GM21786 (cell line): ENCODE data around the gene HOXA10.

Experiments
- ATAC-seq: cut with Tn5 transposase; IDR thresholded peaks from one replicate; pipeline ENCODE4 v1.9.1; 2021; ENCODE audit not compliant: unreplicated experiment

HOXA10 gene

GRCh38 chr7:27173956-27174873 lies at the start of gene HOXA10:
Gene HOXA10, minus strand, starts transcription at chr7:27174320. Its CDS starts 14 bp downstream, at chr7:27174306.
- ATAC-seq: no peak

GRCh38 chr7:27221201-27221797 lies 47.2 kb upstream of the HOXA10 start:
- no peak for ATAC-seq

DNA sequence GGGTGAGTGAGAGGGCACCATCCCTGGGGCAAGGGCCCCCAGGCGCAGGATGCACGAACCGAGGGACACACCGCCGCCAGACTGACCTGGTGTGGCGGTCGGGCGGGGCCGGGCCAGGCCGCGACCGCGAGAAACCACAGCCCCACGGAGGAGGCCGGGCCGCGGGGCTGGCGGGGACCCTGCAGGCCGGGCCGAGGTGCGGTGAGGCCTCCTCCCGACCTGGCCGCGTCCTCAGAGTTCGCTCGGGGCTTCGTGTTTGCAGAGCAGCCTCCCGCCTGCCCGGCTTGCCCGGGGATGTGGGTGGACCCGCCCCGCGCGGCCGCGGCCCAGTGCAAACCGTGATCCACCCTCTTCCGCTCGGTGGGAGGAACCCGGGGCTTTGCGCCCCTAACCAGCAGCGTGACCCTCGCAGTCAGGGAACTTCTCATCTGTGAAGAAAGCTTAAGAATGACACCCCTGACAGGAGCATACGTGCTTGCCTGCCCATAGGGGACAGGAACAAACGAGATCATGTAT lies 46.4 kb upstream of the HOXA10 start:
- ATAC-seq: no peak

DNA sequence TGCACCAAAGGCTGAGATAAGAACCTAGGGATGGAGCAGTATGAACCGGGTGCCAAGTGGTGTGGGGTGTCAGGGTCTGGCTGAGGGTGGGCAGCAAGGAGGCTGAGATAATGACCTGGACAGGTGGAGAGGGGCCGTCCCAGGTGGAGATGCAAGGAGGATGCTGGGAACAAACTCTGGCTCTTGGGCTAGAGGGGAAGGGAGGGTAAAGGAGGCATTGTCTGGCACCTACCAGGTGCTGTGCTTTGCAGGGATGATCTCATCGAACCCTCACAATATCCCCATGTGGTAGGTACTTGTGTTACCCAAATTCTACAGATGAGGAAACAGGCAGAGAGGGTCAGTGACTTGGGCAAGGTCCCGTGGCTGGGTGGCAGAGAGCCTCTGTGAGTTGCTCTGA lies 45.7 kb upstream of the HOXA10 start:
- no peak for ATAC-seq

GRCh38 chr7:27217951-27218350 lies 43.8 kb upstream of the HOXA10 start:
- no peak for ATAC-seq

GRCh38 chr7:27215356-27215755 lies 41.2 kb upstream of the HOXA10 start:
- no peak for ATAC-seq

DNA sequence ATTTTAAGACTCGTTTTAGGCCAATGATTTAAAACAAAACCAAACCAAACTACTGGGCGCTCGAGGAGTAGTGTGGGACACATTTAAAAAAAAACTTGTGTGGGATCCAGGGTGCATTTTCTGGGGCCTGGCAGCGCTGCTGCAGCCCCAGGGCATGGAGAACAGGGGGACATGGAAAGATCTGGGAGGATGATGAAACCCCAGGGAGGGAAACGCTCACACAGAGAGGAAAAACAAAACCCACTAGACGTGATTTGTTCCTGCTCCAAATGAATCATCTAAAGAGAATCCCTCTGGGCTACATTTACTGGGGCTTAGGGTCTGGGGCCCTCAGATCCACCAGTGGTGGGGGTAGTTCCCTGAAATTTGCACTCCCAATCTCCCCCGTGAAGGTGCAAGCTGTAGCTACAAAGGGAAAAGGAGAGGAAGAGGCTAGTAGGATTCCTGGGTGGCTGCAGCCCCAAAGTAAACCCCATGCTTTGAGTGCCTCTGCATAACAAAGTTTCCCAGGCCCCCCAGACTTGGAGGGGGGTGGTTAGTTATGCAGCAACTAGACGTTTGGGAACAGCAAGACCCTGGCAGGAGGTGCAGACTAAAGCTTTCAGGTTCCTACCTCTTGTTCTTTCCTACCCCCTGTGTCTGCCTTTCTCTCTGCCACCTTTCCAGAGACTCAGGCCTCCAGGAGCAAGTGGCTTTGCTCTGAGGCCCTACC lies 40.3 kb upstream of the HOXA10 start:
- ATAC-seq: no peak

- ATAC-seq: no peak
Measured at GRCh38 chr7:27213433-27214238, 39.5 kb upstream of the HOXA10 start.

DNA sequence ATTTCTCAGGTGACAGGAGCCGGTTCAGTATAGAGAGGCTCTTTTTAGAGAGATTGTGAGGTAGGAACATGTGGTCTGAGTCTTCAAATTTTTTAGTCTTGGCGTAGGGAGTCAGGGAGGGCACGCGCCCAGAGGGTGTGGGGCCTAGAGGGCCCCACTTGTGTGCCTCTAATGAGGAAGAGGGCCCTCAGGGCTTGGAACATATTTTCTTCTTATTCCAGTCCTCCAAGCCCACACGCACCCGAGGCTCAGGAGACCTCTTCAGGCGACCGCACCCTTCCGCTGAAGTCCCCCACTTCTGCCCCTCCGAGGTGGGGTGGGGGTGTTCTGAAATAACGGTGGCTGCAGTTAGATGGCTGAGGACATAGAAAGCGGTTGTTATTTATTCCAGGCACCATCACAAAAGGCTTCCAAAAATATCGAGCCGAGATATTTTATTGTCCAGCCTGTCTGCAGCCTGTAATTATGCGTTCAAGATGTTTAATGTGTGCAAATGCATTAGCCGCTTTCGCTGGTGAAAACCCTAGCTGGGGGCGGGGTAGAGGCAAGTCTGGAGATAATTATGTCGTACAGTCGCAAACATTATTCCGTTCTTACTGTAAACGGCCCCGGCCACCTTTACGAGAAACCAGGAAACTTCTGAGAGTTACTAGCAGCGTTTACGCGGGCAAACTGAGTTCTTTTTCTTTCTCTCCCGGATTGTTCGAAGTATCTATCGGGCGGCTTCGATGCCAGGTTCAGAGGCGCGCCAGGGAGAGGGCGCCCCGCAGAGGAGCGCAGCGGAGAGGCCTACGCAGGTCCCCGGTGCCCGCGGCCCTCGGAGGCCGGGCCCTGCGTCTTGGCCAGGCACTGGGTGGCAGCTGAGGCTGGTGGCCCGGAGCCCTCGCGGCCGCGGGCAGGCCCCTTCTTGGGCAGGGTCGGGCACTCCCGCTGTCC lies 38.6 kb upstream of the HOXA10 start:
- no peak for ATAC-seq

GRCh38 chr7:27211764-27212204 lies 37.7 kb upstream of the HOXA10 start:
- no peak for ATAC-seq

DNA sequence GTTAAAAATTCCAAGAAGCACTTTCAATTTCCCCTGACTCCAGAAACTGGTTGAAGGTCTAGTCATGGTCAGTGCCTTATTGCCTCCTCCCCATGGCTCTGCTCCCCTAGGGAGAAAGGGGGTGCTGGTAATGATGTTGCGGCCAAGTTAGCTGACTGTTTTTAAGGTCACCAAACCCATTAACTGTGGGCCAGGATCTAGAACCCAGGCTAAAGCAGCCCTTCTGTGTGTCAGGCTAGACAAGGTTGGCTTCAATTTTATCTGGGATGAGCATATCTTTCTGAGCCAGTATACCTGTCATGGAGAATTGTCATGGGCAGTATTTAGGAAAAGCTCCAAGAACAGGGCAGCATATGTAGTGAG lies 36.9 kb upstream of the HOXA10 start:
- no peak for ATAC-seq

GRCh38 chr7:27210441-27211083 lies 36.4 kb upstream of the HOXA10 start:
- ATAC-seq: no peak

- no peak for ATAC-seq
Measured at GRCh38 chr7:27209933-27210440, 35.9 kb upstream of the HOXA10 start.

DNA sequence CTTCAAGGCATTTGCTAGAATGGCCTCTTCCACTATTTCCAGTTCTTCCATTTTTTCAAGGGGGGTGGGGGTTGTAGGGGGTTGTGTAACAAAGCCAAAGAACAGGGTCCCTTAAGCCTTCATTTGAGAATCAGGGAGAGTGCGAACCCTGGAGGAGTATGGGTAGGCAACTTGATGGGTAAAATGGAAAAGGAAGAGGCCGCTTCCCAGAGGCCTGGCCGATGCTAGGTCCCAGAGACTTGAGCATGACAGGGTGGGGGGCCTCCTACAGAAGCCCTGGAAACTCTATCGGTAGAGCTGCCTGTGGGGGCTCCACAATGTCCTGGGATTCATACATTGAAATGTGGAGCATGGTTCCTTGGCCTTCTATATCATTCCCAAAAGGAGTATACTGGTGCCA lies 34.9 kb upstream of the HOXA10 start:
- no peak for ATAC-seq

DNA sequence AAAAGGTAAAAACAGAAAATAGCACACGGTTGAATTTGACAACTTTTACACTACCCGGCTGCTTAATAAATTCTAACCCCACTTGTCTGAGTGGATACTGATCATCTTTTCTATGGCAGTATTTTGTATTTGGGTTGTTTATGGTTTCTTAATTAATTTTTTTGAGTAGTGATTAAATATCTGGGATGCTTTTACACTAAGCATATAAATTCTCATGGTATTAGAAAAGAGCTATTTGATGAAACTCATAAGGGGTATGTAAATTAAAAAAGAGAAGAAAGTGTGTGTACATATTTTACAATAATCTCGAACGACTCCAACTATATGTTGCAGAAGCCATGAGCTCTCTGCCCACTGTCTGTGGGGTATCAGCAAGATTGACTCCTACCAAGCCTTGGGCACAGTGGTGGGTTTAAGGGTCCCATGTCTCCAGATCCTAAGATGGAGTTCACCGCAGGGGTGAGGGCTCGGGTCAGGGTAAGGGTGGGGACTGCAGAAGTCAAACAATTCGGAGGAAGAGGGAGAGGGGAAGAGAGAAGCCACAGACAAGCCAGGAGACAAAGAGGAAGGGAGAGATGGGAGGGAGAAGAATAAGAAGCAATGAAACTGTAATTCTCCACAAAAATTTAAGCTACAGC lies 33.3 kb upstream of the HOXA10 start:
- ATAC-seq: no peak

DNA sequence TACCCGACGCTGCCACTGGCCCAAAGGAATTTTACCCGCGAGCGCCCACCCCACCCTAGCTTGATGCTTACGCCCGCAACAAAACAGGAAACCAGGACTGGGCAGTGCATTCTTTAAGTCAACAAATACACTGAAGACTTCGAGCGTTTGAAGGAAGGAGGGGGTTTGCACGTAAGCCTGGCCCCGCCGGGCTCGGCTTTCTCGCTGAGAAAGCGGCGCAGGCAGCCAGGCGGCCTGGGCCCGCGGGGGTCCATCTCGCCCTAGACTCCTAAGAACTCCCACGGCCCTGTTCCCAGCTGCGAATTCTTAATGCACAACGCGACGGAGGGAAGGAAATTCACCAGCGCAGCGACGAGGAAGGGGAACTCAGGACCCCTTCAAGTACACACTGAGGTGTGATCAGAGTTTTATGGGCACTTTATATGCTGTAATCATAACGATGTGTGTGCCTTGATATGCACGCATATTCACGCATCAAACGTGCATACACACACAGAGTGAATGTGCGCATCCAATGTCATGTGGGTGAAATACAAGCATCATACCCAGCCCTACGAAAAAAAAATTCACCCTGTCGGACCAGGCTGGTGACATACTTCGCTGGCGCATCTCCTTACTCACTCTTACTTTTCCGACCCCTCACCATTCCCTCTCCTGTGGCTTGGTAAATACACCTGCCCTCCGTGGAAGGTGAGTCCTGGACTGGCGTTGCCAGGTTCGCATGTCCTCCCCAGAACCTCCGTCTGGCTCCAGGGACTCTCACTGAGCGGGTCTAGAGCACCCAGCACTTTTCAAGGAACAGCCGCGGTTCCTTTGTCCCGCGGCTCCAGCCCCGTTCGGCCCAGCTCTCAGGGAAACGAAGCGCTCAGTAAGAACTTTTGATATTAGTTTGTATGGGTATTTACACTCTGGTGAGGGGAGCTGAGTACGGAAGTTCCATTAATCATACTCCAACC lies 31.5 kb upstream of the HOXA10 start:
- ATAC-seq: no peak

- ATAC-seq: no peak
Measured at GRCh38 chr7:27204851-27205322, 30.8 kb upstream of the HOXA10 start.
